OCI-LY3 (cell line): ENCODE measurements around the gene BPIFA1.

Experiments
- EZH2phosphoT487 ChIP-seq: fragments of 200-600 bp; shearing (Covaris generic); IDR thresholded peaks from 2 replicates; pipeline ENCODE4 v1.6.1; 2018; ENCODE audit warnings: antibody characterized with exemption, mixed run types, low read depth
- TF ChIP-seq, protein P1 (sequence below): fragments of 200-600, 300-600 bp; sonication (generic); IDR thresholded peaks from 2 replicates; pipeline ENCODE4 v1.5.1; 2014; ENCODE audit warnings: antibody characterized with exemption, low read length, low read depth

DNA sequence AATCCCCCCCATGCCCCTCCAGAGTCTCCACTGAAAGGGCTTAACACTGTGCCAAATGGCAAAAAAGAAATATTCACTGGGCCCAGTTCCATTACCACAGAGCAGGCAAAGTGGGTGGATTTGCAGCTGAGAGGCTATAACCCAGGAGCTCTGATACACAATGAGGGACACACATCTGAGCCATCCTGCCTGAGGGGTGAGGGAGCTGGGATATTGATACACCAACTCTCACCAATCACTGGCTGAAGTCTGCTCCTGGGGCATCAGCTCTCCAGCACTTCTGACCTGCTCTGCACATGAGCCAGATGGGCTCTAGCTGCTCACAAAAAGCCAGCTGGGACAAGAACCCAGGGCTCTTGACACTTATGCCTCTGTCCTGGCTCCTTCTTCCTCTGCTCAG lies 52.1 kb downstream of the BPIFA1 start:
- TF ChIP-seq, protein P1, sequence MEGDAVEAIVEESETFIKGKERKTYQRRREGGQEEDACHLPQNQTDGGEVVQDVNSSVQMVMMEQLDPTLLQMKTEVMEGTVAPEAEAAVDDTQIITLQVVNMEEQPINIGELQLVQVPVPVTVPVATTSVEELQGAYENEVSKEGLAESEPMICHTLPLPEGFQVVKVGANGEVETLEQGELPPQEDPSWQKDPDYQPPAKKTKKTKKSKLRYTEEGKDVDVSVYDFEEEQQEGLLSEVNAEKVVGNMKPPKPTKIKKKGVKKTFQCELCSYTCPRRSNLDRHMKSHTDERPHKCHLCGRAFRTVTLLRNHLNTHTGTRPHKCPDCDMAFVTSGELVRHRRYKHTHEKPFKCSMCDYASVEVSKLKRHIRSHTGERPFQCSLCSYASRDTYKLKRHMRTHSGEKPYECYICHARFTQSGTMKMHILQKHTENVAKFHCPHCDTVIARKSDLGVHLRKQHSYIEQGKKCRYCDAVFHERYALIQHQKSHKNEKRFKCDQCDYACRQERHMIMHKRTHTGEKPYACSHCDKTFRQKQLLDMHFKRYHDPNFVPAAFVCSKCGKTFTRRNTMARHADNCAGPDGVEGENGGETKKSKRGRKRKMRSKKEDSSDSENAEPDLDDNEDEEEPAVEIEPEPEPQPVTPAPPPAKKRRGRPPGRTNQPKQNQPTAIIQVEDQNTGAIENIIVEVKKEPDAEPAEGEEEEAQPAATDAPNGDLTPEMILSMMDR, result no peak
- TF ChIP-seq EZH2phosphoT487, result no peak
